IPS-11a (cell line): ENCODE results near the gene RXYLT1.
"Not testable (repeated sequence)": the region's sequence is repeated elsewhere in the genome, so short reads cannot be mapped to it uniquely, and the experiment has no call there.

ENCODE experiments used
- H3K4me3 ChIP-seq: one replicate; pipeline ENCODE4 v1.5.1; 2013; ENCODE audit warnings: low read depth, low read length, control low read depth

RXYLT1 gene

DNA sequence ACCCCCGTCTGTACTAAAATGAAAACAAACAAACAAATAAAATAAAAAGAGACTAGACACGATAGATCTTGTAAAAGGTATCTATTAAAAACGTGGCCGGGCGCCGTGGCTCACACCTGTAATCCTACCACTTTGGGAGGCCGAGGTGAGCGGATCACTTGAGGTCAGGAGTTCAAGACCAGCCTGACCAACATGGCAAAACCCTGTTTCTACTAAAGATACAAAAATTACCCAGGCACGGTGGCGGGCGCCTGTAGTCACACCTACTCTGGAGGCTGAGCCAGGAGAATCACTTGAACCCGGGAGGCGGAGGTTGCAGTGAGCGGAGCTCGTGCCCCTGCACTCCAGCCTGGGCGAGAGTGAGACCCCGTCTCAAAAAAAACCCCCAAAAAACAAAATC, 63.0 kb downstream of the RXYLT1 start:
- not testable (repeated sequence) for H3K4me3 ChIP-seq

DNA sequence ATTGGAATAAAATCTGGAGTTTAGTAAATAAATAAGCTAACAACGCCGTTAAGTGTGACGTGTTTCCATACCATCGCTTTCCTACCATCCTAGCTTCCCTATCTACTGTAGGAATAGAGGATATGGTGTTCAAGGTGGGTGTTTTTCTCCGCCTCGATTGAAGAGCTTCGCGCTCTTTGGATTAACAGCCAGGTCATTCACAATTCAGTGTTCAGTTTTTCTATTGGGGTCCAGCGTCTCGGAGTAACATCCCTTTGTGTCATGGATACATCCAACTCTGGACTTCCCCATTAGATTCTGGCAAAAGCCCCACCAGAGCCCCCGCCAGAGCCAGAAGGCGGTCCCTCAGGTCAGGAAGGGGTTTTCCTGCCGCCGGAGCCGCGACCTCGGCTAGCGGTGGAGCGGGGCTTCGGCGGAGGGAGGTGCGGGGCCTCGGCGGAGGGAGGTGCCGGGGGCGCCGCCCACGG, 63.6 kb downstream of the RXYLT1 start:
- peak overlapping the region; percentile 84 for H3K4me3 ChIP-seq

DNA sequence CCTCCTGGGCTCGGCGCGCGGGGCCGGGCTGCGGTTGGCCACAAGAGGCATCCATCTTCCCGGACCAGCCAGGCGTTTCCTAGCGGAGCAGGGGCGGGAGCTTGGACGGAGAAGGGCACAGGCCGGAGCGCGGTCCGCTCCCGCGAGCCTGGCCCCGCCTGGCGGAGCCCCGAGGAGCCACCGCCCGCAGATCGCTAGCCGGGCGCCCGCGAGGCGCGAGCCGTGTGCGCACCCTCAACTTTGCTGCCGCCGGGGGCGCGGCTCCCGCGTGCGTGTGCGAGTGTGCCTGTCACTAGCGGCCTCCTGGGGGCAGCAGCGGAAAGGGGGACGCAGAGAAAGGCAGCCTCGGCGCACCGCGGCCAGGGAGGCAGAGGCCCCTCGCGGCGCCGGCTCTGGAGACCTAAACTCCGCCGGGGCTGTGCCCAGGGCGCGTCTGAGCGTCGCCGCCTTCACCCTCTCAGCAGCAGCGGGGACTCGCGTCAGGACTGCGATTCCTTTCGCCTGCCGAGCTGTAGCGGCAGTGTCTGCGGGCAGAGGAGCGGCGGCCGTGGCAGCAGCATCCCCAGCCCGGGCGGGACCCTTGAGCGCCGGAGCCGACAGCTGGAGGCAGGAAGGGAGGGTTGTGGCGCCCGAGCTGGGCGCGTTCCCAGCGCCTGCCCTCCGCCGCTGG, 64.1 kb downstream of the RXYLT1 start:
- H3K4me3 ChIP-seq = peak overlapping the region; percentile 84

DNA sequence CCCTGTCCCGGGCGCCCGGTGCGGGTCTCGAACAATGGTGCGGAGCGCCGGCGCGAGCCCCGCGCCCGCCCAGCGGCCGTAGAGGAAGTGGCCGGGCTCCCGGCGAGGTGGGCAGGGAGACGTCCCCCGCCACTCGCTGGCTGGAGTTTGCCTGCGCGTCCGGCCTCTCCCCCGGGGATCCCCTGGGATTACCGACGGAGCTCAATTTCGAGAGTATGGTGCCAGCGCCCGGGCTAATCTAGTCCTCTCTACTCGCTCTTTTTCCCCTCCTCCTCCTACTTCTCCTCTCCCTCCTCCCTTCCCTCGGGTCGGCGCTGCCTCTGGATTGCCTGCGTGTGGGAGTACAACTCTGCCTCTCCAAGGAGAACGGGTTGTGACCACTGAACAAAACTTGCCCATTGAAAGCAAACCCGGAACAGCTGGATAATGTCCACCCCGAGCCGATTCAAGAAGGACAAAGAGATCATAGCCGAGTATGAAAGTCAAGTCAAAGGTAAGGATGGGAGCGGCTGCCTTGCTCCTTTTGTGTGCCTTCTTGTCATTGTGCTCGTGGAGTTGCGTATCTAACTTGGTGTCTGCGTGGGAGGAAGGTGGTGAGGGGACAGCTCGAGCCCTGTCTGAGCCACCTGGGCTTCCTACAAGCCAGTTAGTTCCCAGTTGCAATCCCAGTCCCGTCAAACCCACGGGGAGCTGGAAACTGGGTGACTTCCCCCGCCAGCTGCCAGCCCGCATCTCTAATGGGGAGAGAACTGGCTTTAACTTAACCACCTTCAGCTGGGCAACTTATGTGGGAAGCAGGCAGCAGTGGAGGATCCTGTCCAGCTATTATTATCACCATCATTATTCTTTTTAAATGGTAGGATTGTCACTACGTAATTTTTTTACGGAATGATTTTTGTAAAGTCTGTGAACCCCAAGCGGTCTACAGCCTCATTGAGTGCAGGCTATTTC, 65.0 kb downstream of the RXYLT1 start, which contains the start of gene SRGAP1:
Gene SRGAP1, plus strand, starts transcription at position 310 of the 951 bp plus-strand sequence. Its CDS starts 117 bp downstream, at position 427.
- H3K4me3 ChIP-seq = peak within 1 kb of the TSS; percentile 84

DNA sequence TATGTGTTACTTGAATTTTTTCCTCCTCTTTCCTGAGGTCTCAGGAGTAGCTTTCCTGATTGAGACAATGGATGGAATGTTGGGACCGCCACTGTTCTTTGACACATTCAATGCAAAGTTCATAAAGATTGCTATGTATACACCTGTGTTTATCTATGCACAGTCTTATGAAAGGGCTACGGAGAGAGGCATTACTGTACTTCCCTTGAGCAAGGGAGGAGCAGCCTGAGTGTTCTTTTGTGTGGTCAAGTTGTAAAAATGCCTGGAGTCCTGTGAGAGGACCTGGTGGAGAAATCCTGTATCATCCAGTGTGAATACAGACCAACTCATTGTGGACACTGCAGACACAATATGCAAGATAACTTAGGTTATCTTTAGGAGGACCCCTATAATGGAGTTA, 66.0 kb downstream of the RXYLT1 start:
- peak overlapping the region; percentile 84 for H3K4me3 ChIP-seq

DNA sequence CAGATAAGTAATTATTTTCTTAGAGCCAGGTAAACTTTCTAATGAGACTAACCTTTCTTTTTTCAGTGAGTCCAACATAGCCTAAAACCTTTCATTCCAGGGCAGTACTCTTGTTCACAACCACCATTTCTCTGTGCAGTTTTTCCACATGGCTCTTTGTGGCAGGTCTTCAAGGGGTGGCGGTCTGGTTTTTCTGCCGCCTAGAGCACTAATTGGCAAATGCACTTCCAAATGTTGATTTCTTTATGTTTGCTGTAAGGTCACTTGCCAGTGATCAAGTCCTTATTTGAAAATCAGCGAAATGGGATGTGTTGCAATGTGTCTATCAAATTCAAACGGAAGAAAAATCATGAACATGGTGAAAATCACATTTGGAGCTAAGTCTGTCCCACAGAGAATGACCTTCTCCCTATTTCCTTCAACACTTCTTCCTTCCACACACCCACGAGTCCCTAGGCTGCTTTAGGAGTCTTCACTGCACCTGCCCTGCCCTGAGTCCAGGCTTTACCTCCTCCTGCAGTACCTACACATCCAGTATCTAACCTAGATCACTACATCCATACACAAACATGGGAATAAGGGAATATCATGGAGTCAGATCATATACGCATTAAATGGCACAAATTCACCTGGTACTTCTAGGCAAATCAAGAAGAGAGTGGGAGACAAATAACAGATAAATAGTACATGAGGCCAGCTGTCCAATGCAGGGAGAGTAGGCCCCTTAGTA, 66.7 kb downstream of the RXYLT1 start:
- H3K4me3 ChIP-seq = no peak overlapping the region

DNA sequence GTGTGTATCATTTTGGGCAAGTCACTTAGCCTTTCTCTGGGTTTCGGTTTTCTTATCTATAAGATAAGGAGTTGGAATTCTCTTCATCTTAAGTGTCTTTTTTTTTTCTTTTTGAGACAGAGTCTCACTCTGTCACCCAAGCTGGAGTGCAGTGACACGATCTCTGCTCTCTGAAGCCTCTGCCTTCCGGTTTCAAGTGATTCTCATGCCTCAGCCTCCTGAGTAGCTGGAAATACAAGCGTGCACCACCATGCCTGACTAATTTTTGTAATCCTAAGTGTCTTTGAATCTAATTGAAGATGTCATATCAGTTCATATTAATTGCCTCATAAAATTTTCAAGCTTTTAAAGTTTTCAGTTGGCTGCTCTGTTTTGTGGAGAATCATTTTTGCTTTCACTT, 68.7 kb downstream of the RXYLT1 start:
- no peak overlapping the region for H3K4me3 ChIP-seq

DNA sequence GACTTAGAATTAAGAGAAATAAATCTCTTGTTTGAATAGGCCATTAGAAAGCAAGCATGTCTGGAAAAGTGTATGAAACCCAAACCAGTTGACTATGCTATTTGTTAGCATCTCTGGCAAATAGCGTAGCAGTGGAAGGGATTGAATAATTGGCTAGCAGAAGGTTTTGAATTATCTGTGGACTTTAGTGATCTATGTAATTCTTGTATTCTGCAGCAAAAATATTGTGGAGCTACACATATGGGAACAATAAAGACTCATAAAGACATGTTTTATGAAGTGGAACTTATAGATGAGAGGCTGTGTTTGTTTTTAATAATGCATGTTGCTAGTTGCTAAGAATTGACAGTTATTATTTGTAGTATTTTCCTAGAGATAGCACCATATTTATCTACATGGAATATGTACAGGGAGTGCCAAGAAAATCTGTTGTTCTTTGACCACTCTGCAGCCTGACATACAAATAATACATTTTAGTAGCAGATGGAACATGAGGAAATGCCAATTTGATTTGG, 69.5 kb downstream of the RXYLT1 start:
- no peak overlapping the region for H3K4me3 ChIP-seq

DNA sequence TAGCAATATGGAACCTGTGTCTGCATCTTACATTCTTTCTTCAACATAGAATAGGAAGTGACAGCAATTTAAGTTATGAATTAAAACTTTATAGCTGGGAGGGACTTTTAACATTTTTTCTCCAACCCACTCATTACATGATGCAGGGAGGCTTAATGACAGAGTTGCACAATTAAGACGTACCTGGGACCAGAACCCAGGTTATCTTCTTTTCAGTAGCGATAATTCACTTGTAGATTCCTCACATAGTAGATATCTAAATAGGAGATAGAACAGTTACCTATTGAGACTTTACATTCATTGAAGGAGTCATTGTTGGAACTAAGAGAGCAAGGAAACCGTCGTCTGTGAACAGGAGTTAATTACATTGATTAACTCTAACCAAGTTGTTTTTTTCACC, 69.9 kb downstream of the RXYLT1 start:
- no peak overlapping the region for H3K4me3 ChIP-seq

DNA sequence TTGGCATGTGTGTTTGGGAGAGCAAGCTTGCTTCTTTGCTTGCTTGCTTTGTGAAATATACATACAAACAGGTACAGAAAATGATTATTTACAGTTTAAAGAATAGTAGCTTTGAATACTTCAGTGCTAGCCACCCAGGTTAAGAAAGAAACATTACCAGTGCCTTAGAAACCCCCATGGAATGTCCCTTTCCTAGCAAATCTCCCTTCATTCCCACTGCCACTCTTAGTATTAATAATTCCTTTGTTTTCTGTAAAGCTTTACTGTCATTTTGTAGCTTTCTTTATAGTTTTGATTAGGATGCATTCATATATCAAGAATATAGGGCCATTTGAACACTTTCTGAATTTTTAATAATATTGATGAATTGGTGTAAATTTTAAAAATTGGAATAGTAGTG, 74.3 kb downstream of the RXYLT1 start:
- no peak overlapping the region for H3K4me3 ChIP-seq

DNA sequence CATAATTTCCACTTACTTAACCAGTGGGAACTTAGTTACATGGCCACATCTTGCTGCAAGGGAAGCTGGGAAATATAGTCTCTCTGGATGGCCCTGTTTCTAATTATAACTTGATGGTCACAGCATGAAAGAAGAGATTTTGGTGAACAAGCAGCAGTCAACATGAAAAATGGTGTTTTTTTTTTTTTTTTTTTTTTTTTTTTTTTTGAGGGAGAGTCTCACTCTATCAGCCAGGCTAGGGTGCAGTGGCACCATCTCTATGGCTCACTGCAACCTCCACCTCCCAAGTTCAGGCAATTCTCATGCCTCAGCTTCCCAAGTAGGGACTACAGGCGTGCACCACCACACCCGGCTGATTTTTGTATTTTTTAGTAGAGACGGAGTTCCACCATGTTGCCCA, 75.6 kb downstream of the RXYLT1 start:
- no peak overlapping the region for H3K4me3 ChIP-seq

DNA sequence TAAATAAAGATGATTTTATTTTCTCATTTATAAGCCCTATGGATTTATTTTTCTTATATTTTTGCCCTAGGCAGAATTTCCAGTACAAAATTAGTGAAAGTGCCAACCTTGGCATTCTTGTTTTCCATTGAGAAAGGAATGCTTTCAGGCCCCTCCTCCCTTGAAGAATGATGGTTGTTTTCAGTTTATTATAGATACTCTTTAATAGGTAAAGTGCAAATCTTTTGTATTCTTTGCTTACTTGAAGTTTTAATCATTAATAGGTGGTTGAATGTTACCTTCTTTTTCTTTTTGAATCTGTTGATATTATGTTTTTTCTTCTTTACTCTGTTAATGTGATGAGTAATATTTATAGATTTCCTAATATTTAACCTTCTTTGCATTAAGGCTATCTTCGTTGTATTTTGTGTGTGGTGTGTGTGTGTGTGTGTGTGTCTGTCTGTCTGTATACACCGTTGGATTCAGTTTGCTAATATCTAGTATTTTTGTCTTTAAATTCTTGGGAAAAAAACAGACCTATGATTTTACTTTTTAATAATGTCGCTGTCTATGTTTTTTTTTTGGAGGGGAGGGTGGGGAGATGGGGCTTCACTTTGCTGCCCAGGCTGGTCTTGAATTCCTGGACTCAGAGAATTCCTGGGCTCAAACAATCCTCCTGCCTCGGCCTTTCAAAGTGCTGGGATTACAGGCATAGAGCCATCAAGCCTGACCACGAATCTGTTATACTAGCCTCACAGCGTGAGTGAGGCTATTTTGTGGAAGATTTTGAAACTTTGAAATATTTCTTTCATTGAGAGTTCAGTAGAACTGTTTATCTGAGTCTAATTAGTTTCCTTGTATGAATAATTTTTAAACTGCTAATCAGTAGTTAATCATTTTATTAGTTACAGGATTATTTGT, 78.3 kb downstream of the RXYLT1 start:
- H3K4me3 ChIP-seq = no peak overlapping the region
